GM10847 (cell line): ENCODE data around the gene UBE2G2.

Experiments
- POLR2A ChIP-seq: IDR thresholded peaks from 2 replicates; pipeline ENCODE4 v1.6.1; 2011; ENCODE audit not compliant: insufficient read length; ENCODE audit errors: extremely low read depth

Gene UBE2G2

DNA sequence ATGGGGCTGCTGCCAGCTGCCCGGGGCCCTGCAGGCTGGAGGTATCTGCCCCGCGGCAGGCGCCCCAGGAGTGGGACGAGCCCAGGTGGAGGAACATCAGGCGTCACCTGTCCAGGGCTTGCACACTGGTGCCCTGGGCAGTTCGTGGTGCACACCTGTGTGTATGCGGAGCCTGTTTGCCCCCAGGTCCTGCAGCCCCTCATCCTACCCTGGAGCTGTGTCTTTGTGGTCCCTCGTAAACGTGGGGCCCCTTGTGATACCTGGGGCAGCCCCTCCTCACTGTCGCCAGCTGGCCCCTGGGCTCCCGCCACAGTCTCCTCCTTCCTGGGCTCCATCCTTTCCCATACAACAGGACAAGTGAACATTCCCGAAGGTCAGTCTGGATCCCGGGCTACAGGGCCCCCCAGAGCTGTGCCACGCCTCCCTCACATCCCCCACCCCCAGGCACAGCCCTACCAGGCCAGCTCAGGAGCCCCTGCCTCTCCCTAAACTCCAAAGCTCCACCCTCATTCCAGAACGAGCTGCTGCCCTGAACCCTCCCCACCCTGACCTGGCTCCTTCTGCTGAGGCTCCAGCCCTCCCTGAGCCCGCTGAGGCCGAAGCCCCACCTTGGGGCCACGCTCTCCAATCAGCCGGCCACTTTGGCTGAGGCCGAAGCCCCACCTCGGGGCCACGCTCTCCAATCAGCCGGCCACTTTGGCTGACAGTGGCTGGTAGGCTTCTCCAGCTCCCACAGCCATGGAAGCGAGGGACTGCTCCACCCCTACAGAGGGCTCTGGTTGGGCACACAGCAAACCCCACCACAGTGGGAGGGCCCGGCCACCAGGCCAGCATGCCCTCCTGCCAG is 42.6 kb downstream of the UBE2G2 start:
- TF ChIP-seq POLR2A: no peak

DNA sequence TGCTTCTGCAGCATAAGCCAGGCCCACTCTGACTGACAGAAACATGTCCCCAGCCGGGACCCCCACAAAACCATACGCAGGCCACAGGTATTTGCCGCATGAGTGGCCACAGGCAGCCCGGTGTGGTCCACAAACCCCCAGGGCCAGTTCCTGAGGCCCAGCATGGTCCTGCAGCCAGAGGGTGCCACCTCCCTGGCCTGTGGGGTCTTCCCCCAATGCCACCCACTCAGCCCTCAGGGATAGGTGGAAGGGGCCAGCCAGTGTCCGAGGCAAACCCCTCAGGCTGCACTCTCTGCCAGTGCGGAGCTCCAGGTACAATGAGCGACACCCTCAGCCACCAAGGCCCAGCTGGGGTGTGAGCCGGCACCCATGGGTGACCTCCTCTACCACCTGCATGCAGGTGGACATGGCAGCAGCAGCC is 43.5 kb downstream of the UBE2G2 start:
- no peak for TF ChIP-seq POLR2A

DNA sequence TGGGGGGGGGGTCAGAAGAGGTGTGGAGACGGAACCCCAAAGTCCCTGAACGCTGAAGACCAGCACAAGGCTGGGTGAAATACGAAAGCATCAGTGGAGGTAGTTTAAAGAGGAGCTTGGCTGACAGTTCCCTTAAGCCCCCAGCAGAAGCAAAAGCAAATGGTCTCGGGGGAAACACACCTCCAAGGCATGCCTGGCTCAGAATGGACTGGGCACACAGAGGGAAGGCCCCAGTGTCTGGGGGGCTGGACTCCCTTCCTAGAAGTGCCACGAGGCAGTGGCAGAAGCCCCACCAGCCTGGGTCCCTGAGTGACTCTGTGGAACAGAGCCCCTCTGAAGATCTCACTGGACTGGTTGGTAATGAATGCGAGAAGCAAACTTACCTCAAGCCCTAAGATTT is 43.9 kb downstream of the UBE2G2 start:
- TF ChIP-seq POLR2A: no peak

DNA sequence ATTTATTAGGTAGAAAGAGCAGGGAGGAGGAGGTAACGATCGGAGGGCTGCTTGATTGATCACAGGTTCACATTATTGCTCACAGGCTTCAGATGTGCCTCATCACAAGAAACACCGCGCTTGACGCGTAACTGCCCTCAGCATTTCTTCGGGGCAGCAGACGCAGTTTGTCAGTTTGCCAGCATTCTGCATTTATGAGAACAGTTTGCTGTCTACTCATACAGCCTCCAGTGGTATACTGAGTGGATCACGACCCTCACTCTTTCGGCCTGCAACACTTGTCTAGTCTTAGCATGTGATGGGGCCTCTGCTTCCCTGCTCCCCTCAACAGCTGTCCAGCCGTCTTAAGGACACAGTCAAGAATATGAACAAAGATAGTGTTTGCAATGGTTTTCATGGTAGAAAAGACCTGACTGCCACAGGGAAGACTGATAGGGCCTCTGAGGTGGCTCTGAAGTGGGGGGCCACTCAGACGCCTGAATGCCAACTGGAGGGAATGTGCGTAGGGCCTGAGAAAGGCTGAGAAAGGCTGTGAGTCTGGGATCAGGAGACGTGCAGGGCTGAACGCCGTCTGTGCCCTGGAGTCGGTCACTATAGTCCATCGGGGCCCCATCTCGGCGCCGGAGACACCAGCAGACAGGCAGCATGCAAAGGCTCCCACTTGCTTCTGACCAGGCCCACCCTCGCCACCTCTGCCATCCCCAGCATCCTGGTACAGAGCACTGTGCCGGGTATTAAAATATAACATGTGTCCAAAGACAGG is 45.0 kb downstream of the UBE2G2 start:
- no peak for TF ChIP-seq POLR2A

DNA sequence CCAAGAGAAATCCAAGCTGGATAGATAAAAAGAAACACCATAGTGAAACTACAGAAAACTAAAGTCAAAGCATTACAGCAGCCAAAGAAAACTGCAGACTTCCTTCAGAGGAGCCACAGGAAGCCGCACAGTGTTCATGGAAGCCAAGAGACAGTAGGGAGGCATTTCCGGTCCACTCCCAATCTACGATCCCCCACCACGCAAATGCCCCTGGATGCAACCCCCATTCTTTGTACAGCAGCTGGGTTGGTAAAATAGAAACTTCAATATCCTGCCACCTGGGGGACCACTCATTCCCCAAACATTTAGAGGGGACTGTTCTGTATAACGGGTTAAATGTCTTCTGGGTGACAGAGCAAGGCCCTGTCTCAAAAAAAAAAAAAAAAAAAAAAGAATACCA is 46.4 kb downstream of the UBE2G2 start:
- TF ChIP-seq POLR2A: no peak

DNA sequence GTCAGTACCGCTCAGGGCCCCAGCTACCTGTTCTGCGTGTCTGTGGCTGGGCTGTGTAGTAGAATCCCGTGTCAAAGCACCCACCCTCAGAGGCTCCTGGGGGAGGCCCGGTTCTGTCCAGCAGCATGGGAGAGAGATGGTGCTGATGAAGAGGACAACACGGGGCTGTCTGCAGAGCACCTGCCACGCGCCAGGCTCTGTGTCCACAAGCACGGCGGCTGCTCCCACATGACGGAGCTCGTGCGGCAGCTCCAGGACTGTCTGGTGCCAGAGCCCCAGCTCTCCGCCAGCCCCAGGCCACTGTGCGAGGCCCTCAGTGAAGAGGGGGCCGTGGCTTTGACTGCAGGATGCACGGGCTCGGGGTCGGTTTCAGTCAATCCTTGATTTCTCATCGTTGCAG is 48.3 kb downstream of the UBE2G2 start:
- TF ChIP-seq POLR2A: no peak

DNA sequence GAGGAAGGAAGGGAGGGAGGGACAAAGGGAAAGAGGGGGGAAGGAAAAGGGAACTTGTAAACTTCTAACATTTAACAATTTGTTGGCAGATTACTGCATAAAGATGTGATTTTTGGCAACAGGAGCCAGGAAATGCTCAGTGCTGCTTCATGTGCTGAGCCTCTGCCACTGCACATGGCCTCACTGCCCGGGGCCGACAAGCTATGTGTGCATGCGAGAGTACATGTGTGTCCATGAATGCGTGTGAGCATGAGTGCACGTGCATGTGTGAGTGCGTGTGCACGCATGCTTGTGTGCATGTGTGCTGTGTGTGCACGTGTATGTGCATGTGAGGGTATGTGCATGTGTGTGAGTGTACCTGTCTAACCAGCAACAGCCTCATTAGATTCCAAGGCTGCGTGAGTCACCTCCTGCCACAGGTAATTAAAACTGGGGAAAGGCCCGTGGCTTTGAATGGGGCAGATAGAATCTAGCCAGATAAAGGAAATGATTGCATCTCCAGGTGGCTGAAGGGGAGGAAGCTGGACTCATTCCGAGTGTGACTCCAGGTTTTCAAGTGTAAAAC is 48.9 kb downstream of the UBE2G2 start:
- no peak for TF ChIP-seq POLR2A

DNA sequence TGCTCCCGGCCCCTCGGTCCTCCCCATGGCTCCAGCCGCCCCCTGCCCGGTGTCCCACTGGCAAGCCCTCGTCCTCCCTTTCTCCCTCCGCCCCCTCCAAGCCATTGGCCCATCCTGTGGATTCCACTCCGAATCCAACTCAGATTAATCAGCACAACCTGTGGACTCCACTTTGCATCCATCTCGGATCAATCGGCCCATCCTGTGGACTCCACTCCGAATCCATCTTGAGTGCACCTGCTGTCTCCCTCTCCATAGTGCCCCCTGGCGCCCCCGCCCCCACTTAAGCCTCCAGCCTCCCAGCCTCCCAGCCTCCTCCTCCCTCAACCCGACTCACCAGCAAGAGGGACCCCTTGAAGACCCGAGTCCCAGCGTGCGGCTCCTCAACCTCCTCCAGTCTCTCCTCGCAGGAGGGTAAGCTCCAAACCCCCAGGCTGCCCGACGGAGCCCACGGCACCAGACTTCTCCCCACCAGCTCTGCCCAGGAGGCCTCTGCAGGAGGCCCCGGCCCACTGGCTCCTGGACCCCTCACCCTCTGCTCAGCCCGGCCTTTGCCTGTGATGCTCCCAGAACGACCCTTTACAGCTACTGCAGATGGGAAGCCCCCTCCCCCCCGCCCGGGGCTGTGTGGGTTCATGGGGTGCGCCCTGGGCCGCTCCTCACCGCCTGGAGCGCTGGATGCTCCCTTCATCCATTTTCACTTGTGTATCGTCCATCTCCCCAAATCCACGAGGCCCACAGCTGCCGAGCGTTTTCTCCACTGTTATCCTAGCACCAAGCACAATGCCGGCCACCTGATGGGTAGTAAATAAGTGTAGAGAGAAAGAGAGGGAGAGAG is 49.6 kb downstream of the UBE2G2 start:
- no peak for TF ChIP-seq POLR2A

DNA sequence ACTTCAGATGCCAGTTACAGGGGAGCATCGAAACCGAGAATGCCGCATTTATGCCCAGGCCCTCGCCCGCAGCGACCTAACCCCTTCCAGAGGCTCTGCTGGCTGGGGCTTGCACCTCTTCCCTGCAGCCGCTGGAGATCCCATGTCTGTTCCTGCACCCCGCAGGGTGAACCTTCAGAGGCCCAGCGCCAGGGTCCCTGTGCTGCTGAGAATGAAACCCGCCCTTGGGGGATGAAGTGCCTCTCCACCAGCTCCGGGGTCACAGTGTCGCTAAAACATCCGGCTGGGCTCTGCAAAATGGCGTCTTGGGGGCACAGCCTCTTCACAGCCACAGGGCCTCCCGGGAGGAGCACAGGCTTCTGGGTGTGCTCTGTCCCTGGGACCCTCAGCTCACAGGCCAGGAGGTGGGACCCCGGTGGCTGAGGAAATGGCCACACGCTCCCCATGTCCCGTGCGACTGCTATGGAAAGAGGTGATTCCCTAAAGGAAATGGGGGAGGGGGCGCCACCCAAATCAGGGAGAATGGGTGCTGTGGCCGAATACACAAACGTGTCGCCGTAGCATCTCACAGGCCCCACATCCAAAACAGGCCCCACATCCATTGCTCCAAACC is 50.3 kb downstream of the UBE2G2 start:
- no peak for TF ChIP-seq POLR2A

DNA sequence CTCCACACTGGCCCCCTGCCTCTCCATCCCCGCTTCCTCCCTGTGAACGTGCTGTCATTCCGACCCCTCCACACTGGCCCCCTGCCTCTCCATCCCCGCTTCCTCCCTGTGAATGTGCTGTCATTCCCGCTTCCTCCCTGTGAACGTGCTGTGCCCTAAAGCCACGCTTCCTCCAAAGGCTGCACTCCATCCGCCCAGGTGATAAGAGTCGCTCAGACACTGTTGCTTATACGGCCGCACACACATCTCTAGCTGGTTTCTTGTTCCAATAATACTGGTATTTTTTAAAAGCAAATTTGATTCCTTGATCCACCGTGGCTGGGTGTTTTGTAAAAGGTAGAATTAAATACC is 51.0 kb downstream of the UBE2G2 start:
- no peak for TF ChIP-seq POLR2A

DNA sequence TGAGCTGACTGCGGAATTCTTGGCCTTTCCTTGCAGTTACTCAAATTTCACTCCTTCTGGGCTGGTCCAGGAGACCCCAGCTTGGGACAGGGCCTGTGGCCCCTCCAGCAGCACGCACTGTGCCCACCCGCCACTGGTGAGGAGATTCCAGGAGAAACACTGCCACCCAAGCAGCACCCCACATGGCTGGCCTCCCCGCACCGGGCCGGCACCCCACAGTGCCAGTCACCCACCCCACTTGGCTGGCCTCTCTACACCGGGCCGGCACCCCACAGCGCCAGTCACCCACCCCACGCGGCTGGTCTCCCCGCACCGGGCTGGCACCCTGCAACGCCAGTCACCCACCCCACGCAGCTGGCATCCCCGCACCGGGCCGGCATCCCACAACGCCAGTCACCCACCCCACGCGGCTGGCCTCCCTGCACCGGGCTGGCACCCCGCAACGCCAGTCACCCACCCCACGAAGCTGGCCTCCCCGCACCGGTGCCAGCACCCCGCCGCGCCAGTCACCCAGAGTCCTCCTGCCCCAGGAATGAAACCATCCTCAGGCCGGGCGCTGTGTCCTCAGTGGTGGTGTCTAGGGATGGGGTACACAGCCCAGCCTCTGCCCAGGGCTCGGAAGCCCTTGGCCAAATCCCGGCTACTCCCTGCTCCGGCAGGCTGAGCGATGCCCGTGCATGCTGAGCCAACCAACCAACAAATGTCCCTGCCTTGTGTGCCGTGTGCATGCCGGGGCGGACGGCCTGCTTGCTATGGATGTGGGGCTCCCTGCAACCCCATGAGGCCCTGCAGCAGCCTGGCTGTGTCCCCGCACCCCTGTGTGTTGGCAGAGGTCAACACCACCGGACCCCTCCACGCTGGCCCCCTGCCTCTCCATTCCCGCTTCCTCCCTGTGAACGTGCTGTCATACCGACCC is 51.6 kb downstream of the UBE2G2 start:
- no peak for TF ChIP-seq POLR2A

DNA sequence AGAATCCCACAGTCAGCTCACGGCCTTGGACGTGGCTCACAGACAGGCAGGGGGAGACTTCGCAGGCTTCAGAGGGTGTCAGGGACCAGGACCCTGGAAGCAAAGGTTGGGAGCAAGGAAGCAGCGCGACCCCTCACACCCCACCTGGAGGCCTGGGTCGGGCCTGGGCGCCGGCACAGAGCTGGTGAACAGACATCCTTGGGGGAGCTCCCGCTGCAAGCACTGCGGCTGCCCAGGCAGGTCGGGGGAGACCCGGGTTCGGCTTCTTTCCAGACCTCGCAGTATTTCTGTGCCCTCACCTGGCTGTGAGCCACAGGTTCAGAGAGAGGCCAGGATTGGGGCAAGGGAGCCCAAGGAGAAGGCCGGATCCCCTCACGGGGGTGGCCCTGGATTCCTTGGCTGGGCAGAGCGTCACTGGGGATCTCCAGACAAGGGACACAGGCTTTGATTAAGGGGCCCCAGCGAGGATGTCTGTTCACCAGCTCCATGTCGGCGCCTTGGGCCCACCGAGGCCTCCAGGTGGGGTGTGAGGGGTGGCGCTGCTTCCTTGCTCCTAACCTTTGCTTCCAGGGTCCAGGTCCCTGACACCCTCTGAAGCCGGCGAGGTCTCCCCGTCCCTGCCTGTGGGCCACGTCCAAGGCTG is 52.4 kb downstream of the UBE2G2 start:
- no peak for TF ChIP-seq POLR2A

DNA sequence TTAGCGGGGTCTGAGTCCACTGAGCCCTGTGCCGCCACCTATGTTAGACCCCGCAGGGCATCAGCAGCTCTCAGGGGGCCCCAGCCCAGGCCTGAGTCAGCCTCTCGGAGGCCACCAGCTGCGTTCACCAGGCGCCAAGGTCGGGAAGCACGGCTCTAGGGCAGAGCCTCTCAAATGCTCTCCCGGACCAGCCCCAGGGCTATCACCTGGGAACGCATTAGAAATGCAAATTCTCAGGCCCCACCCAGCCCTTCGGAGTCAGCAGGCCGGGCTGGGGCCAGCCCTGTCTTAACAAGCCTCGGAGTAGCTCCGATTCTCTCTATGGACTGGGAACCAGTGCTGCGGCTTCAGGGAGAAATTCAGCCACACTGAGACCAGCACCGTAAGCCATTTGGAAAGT is 53.0 kb downstream of the UBE2G2 start:
- TF ChIP-seq POLR2A: no peak

DNA sequence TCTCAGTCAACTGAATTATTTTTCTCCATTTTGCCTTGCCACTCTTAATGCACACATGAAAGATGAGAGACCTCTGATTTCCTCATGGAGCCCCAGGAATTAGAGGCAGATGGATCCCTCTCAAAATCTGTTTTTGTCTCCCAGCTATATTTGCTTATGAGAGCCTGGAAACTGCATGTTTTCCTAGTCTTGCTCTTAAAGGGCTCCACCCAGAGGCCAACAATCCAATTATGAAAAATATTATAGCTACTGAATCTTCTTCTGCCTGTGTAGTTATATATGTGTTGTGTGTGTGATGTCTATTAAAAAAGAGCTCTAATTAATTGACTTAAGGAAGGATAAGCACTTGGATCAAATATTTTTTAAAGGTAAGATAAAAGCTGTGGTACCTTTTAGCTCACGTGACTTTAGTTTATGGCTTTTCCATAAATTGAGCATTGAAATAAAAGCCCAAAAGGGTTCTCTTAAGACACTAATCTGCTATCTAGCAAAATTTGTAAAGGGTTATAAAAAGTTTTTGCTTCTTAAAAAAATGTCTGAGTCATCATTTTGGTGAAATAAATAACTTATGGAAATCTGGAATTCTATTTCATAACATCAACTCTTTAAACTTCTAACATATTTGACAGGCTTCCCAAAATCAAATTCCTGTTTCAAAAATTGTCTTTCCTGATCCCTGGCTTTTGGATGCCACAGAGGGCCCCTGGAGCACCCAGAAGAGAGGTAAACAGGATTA is 59.0 kb downstream of the UBE2G2 start:
- no peak for TF ChIP-seq POLR2A
